ENCODE data around the gene MBP. TPM values are rescaled to one million over a fixed set of nuclear protein-coding genes. Genes with fewer than 3 reads are reported as not detected.

MBP gene
- total and polyA plus RNA-seq, 2 of the 13 experiments (the other 11 are each of a cell fraction or from before 2014, with no cell fraction given), result 5.0 to 8.5 TPM

DNA sequence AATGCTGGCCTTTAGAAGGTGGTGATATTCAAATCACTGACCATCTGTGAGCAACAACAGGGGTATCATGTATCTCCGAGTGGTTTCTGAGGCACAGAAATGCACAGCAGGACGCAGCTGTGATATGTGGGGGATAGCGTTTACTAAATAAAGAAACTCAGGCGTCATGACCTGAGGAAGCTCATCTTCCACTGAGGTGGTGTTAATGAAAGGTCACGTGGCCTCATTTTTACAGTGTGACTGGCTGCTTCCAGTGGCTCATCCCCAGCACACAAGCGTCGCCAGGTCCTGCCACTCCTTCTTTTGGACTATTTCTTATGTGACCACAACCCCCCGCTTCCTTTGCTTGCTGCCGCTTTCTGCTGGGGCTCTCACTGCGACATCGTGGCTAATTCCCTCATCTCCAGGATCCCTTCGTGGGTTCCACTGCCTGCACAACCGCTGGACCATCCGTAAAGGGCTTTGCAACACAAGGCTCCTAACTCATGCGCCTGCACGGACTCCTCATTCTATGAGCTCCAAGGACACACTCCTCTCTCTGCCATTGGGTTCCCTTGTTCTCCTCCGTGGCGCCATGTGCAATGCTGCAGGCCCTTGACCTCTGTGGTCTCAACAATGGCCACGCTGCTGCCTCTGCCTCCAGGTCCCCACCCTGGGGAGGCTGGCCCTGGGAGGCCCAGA, 109.3 kb downstream of the MBP start:
- H3K27me3 ChIP-seq (ENCODE audit: control insufficient read depth in 1 of 2, insufficient read depth in 2 of 2, low read length in 2 of 2), result no peaks in the 10 kb centered on the region
- ChIA-PET CTCF (ENCODE audit: low intra/inter-chr PET ratio, low total read pairs) (no interaction called here), POLR2A (no interaction called here)
- no peaks in the 10 kb centered on the region for H3K79me2 ChIP-seq (ENCODE audit: insufficient read depth, low read length)
- no peak overlapping the region for H3K9ac ChIP-seq (ENCODE audit: insufficient read depth, low read depth, low read length)
- no peak overlapping the region for H3K27ac ChIP-seq (ENCODE audit: extremely low read length, insufficient read depth, low read length)
- H3K4me1 ChIP-seq (ENCODE audit: insufficient read depth, low read length), result no peaks in the 10 kb centered on the region
- TF ChIP-seq, protein P1, sequence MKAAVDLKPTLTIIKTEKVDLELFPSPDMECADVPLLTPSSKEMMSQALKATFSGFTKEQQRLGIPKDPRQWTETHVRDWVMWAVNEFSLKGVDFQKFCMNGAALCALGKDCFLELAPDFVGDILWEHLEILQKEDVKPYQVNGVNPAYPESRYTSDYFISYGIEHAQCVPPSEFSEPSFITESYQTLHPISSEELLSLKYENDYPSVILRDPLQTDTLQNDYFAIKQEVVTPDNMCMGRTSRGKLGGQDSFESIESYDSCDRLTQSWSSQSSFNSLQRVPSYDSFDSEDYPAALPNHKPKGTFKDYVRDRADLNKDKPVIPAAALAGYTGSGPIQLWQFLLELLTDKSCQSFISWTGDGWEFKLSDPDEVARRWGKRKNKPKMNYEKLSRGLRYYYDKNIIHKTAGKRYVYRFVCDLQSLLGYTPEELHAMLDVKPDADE (CRISPR knock-in tag; IDR thresholded peaks at IDR 0.05), result no peak
- TF ChIP-seq POLR2A (IDR thresholded peaks at IDR 0.05; ENCODE audit: insufficient read depth in 1 of 2, low read depth in 2 of 2, low read length in 2 of 2) (no peak), RXRB (CRISPR knock-in tag; IDR thresholded peaks at IDR 0.05; ENCODE audit: borderline replicate concordance) (no peak), ZNF7 (CRISPR knock-in tag; IDR thresholded peaks at IDR 0.05) (no peak), ZKSCAN5 (CRISPR knock-in tag; IDR thresholded peaks at IDR 0.05) (no peak)
- H3K36me3 ChIP-seq (replicated peaks in 1 of 2; ENCODE audit: control insufficient read depth in 1 of 2, insufficient read depth in 2 of 2, low read length in 2 of 2), result no peaks in the 10 kb centered on the region
- H2AFZ ChIP-seq (ENCODE audit: low read length), result no peak overlapping the region
- in situ Hi-C loops (cut with HindIII; ENCODE audit: extremely low pct_ligation_motif_present, low pct_unique_long_range_greater_than_20kb), result no loop called here
- ATAC-seq (no peak), FAIRE-seq (no peak), DNase-seq (ENCODE audit: low spot score) (no peak)
- H3K4me3 ChIP-seq (replicated peaks in 1 of 3; ENCODE audit: insufficient read depth in 1 of 3, low read depth in 2 of 3, low read length in 3 of 3), result no peak overlapping the region
- no TSS peak for BruUV-seq (replicated peaks)
- no peak overlapping the region for H3K4me2 ChIP-seq (ENCODE audit: low read depth, low read length)
- H3K9me3 ChIP-seq (ENCODE audit: low read length), result no peaks in the 10 kb centered on the region
- WGBS (ENCODE audit: low lambda C conversion rate), result 89% methylated on average over 19 of the region's 19 CpGs
- intact Hi-C loops (cut with micrococcal nuclease; ENCODE audit: unreplicated experiment), result no loop called here
- H4K20me1 ChIP-seq (ENCODE audit: insufficient read depth, low read length), result no peaks in the 10 kb centered on the region

DNA sequence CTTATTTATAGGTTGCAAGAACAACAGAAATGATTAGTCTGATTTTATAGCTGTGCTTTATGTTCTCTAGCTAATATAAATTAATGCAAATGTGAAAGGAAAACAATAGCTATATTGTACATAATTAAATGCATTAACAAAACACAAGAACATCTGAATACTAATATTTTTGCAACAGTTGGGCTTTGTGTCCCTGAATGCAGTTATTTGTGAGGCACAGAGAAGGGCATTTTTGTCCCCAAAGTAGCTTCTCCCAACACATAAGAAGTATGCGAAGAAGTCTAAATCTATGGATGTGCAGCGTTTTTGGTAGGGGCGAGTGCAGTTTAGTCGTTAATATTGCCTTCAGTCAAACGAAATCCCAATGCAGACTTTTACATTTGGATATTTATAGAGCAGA, 110.0 kb downstream of the MBP start:
- no peak for DNase-seq (ENCODE audit: low spot score)
- intact Hi-C loops (cut with micrococcal nuclease; ENCODE audit: unreplicated experiment) (no loop called here), in situ Hi-C loops (cut with HindIII; ENCODE audit: extremely low pct_ligation_motif_present, low pct_unique_long_range_greater_than_20kb) (no loop called here)
- no peaks in the 10 kb centered on the region for H4K20me1 ChIP-seq (ENCODE audit: insufficient read depth, low read length)
- POLR2A ChIA-PET, result no interaction called here
- H3K27me3 ChIP-seq (ENCODE audit: control insufficient read depth in 1 of 2, insufficient read depth in 2 of 2, low read length in 2 of 2), result no peaks in the 10 kb centered on the region
- no peak for FAIRE-seq
- no peaks in the 10 kb centered on the region for H3K9me3 ChIP-seq (ENCODE audit: low read length)
- no peak overlapping the region for H3K27ac ChIP-seq (ENCODE audit: extremely low read length, insufficient read depth, low read length)
- H3K4me3 ChIP-seq (replicated peaks in 1 of 3; ENCODE audit: insufficient read depth in 1 of 3, low read depth in 2 of 3, low read length in 3 of 3), result no peak overlapping the region
- CTCF ChIA-PET (ENCODE audit: low intra/inter-chr PET ratio, low total read pairs), result no interaction called here
- no peak overlapping the region for H2AFZ ChIP-seq (ENCODE audit: low read length)
- no TSS peak for BruUV-seq (replicated peaks)
- no peak overlapping the region for H3K4me2 ChIP-seq (ENCODE audit: low read depth, low read length)
- ATAC-seq, result no peak
- WGBS (ENCODE audit: low lambda C conversion rate), result 85% methylated on average over 5 of the region's 5 CpGs
- no peaks in the 10 kb centered on the region for H3K36me3 ChIP-seq (replicated peaks in 1 of 2; ENCODE audit: control insufficient read depth in 1 of 2, insufficient read depth in 2 of 2, low read length in 2 of 2)
- no peak for TF ChIP-seq ZNF24 (IDR thresholded peaks at IDR 0.05)
- TF ChIP-seq, protein P2, sequence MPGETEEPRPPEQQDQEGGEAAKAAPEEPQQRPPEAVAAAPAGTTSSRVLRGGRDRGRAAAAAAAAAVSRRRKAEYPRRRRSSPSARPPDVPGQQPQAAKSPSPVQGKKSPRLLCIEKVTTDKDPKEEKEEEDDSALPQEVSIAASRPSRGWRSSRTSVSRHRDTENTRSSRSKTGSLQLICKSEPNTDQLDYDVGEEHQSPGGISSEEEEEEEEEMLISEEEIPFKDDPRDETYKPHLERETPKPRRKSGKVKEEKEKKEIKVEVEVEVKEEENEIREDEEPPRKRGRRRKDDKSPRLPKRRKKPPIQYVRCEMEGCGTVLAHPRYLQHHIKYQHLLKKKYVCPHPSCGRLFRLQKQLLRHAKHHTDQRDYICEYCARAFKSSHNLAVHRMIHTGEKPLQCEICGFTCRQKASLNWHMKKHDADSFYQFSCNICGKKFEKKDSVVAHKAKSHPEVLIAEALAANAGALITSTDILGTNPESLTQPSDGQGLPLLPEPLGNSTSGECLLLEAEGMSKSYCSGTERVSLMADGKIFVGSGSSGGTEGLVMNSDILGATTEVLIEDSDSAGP (CRISPR knock-in tag; IDR thresholded peaks at IDR 0.05; ENCODE audit: borderline replicate concordance), result no peak
- no peak for TF ChIP-seq IKZF1 (IDR thresholded peaks at IDR 0.05)
- TF ChIP-seq ATRX (CRISPR knock-in tag; IDR thresholded peaks at IDR 0.05; ENCODE audit: borderline replicate concordance), result no peak
- H3K4me1 ChIP-seq (ENCODE audit: insufficient read depth, low read length), result no peaks in the 10 kb centered on the region
- no peaks in the 10 kb centered on the region for H3K79me2 ChIP-seq (ENCODE audit: insufficient read depth, low read length)
- no peak overlapping the region for H3K9ac ChIP-seq (ENCODE audit: insufficient read depth, low read depth, low read length)

All from HepG2 (cell line).